Psoas muscle (tissue), 8 donors: ENCODE measurements around the gene PAXX. TPM values are rescaled to one million over a fixed set of nuclear protein-coding genes. Genes with fewer than 3 reads are reported as not detected.

Experiments
- ATAC-seq, 4 donors: fragments of 200-7000 bp; cut with Tn5 transposase; one replicate each; pipeline ENCODE4 v1.9.1; 2020; ENCODE audit warnings: moderate library complexity in 3 of 4, mild to moderate bottlenecking in 2 of 4
- DNase-seq, 2 donors: peaks; one replicate each; pipeline ENCODE4 v3.0.0-alpha.2; 2020
- H3K27ac ChIP-seq: fragments of 200-600 bp; one replicate; pipeline ENCODE4 v1.8.0; 2022
- H3K27me3 ChIP-seq, 3 donors: fragments of 200-600 bp in 1 of 3; one replicate each; pipeline versions ENCODE4 v1.6.1 to v1.8.0; 2013 to 2022; ENCODE audit warnings: low read length in 2 of 3, mild to moderate bottlenecking in 2 of 3, moderate library complexity in 1 of 3; ENCODE audit not compliant: insufficient read depth in 3 of 3
- H3K36me3 ChIP-seq, 2 donors: fragments of 200-600 bp in 1 of 2; one replicate each; pipeline versions ENCODE4 v1.6.1 to v1.8.0; 2013 to 2022; ENCODE audit warnings: low read depth in 1 of 2, mild to moderate bottlenecking in 1 of 2, moderate library complexity in 1 of 2; ENCODE audit not compliant: insufficient read depth in 1 of 2
- H3K4me1 ChIP-seq: fragments of 200-600 bp; one replicate; pipeline ENCODE4 v1.8.0; 2022
- H3K4me3 ChIP-seq: fragments of 200-600 bp; one replicate; pipeline ENCODE4 v1.8.0; 2022; ENCODE audit warnings: mild to moderate bottlenecking
- H3K9me3 ChIP-seq: fragments of 200-600 bp; one replicate; pipeline ENCODE4 v1.8.0; 2022
- WGBS, 3 donors: extraction: QIAGEN DNeasy Blood & Tissue Kit; methylation state at CpG; one replicate each; pipeline versions ENCODE4 v1.1.6 to v1.1.7; 2013; 5-methylcytosine and 5-hydroxymethylcytosine counted together
- intact Hi-C, 2 donors: fragments of 100-400 bp; cut with DNase I; formaldehyde crosslinking; loops; one replicate each; pipeline versions ENCODE4 v1.11.0 to v1.14.2; 2022
- long read RNA-seq, 2 donors: library from polyadenylated mRNA; unstranded; transcript quantifications; one replicate each; pipeline ENCODE4 v2.0.0, GENCODE V29; 2021
- polyA plus RNA-seq, 3 donors: library from polyadenylated mRNA; stranded (reverse); fragments of 200-250 nt; gene quantifications; one replicate each; pipeline ENCODE4 v1.2.3, GENCODE V29; 2013
- total RNA-seq, 4 donors: library from RNA; stranded (reverse); fragmentation: NEBNext Ultra II Directional in 2 of 4; extraction: Animal tissue kit (Norgen Biotek cat#: 25700) in 2 of 4; gene quantifications; one replicate each; pipeline versions ENCODE4 v1.2.1 to v1.2.4, GENCODE V29; 2021 to 2023
- TF ChIP-seq, protein P1 (sequence below): fragments of 200-600 bp; IDR thresholded peaks from one replicate; pipeline ENCODE4 v1.8.0; 2022; ENCODE audit warnings: antibody characterized with exemption
- donor health status: healthy with polysubstance abuse.
- donor health status: DM: no; HTN: no; CAD: no; lungs with moderate emphysema.
- donor health status: Bipolar disorder and iron deficiency.
- donor health status: healthy.
- donor health status: DM: yes; HTN: yes; CAD: no.
- donor health status: DM: no; HTN: no; CAD: no.
- donor health status: DM: no; HTN: no; CAD: no.
- donor health status: DM: yes; HTN: yes; CAD: no.

PAXX gene, protein sequence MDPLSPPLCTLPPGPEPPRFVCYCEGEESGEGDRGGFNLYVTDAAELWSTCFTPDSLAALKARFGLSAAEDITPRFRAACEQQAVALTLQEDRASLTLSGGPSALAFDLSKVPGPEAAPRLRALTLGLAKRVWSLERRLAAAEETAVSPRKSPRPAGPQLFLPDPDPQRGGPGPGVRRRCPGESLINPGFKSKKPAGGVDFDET
- total RNA-seq (10 to 100 TPM in 3 of 4 donors, 1 to 10 TPM in 1; 9.4 to 15.6 (median 12.4) TPM), polyA plus RNA-seq (10 to 100 TPM; 16.5 to 39.2 (median 25.2) TPM)
- long read RNA-seq, donor 1, transcript PAXX-208 (5 exons, 1,077 nt): major isoform, 7 of 22 reads
- long read RNA-seq, donor 1, partial matches to known transcripts: 9 of 22 reads
- long read RNA-seq, donor 1, other reads (novel, unspliced or antisense): 5 of 22 reads
- long read RNA-seq, donor 2, partial matches to known transcripts: 3 of 7 reads
- long read RNA-seq, donor 2, other reads (novel, unspliced or antisense): 2 of 7 reads

DNA sequence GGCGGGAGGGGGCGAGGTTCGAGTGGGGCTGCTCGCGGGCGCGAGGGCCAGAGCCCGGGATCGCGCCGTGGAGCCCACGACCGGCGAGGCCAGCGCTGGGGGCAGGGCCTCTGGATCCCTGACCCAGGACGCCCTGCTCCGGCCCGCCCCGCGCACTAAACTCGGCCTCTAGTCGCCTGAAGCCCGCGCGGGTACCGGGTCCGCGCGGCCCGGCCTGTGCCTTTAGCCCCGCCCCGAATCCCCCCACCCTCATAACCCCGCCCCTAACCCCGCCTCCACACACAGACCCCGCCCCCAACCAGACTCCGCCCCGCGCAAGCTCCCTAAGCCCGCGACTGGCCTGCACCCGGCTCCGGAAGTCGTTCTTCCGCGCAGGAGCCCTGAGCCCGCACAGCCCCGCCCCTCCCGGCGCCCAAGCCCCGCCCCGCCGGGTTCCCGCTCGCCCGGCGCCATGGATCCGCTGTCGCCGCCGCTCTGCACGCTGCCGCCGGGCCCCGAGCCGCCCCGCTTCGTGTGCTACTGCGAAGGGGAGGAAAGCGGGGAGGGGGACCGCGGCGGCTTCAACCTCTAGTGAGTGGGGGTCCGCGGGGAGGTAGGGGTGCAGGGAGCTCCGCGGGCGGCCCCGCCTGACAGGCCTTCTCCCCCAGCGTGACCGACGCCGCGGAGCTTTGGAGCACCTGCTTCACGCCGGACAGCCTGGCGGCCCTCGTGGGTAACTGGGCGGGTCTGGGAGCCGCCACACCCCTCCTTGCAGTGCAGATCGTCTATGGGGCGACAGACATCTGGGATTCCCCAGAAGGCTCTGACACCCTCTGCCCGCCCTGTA lies at the start of gene PAXX:
Gene PAXX (plus strand): TSS at position 430 of the 826 bp plus-strand sequence. CDS start 22 bp downstream, at position 452.
- ATAC-seq (peak; percentile 96 to 97 (median 97)), DNase-seq (peak; percentile 92 to 96)
- H3K4me3 ChIP-seq: peak within 1 kb of the TSS; percentile 89
- WGBS, 3 donors: 1 to 2% (median 1%) methylated on average over 46 to 92 of the region's 92 CpGs
- H3K36me3 ChIP-seq: peaks cover 0 to 11% of the 10 kb centered on the region in 2 donors
- TF ChIP-seq, protein P1, sequence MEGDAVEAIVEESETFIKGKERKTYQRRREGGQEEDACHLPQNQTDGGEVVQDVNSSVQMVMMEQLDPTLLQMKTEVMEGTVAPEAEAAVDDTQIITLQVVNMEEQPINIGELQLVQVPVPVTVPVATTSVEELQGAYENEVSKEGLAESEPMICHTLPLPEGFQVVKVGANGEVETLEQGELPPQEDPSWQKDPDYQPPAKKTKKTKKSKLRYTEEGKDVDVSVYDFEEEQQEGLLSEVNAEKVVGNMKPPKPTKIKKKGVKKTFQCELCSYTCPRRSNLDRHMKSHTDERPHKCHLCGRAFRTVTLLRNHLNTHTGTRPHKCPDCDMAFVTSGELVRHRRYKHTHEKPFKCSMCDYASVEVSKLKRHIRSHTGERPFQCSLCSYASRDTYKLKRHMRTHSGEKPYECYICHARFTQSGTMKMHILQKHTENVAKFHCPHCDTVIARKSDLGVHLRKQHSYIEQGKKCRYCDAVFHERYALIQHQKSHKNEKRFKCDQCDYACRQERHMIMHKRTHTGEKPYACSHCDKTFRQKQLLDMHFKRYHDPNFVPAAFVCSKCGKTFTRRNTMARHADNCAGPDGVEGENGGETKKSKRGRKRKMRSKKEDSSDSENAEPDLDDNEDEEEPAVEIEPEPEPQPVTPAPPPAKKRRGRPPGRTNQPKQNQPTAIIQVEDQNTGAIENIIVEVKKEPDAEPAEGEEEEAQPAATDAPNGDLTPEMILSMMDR: no peak
- peak within 1 kb of the TSS; percentile 81 for H3K27ac ChIP-seq
- H3K27me3 ChIP-seq: peaks cover 0 to 19% (median 17%) of the 10 kb centered on the region in 3 donors
- H3K4me1 ChIP-seq: peaks cover 10% of the 10 kb centered on the region
- no peaks in the 10 kb centered on the region for H3K9me3 ChIP-seq
- intact Hi-C loops: loop anchor here in 1 of 2 donors (5.0 kb wide), 1 partner anchor 45 kb away; the partner anchor contains the start of gene C8G

DNA sequence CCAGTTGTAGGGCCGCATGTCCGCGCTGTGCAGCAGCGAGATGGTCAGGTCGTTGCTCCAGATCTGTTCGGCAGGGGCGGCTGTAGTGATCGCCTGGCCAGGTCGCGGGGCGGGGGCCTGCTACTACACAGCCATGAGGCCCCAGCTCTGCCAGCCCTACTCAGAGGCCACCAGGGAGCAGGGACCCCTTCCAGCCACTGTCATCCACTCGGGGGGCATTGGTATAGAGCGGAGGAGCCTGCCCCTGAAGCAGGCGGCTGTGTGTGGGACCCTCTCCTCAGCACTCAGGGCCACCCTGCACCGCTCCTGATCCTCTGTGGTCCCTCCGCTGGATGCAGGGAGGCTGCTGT lies 49.4 kb upstream of the PAXX start:
- TF ChIP-seq, protein P1: no peak
- DNase-seq: no peak
- ATAC-seq: no peak
- H3K27ac ChIP-seq: peak overlapping the region; percentile 94
- H3K27me3 ChIP-seq: no peaks in the 10 kb centered on the region
- H3K36me3 ChIP-seq: peaks cover 22 to 36% of the 10 kb centered on the region in 2 donors
- intact Hi-C loops: loop anchor here in 1 of 2 donors (2.0 to 5.0 kb wide), 4 partner anchors 14 to 96 kb away; partner anchors contain the start of genes EDF1 and PHPT1
- 85 to 90% (median 90%) methylated on average over 14 to 16 of the region's 16 CpGs for WGBS, 3 donors
- no peaks in the 10 kb centered on the region for H3K9me3 ChIP-seq
- H3K4me3 ChIP-seq: peak overlapping the region; percentile 88
- peaks cover 36% of the 10 kb centered on the region for H3K4me1 ChIP-seq

DNA sequence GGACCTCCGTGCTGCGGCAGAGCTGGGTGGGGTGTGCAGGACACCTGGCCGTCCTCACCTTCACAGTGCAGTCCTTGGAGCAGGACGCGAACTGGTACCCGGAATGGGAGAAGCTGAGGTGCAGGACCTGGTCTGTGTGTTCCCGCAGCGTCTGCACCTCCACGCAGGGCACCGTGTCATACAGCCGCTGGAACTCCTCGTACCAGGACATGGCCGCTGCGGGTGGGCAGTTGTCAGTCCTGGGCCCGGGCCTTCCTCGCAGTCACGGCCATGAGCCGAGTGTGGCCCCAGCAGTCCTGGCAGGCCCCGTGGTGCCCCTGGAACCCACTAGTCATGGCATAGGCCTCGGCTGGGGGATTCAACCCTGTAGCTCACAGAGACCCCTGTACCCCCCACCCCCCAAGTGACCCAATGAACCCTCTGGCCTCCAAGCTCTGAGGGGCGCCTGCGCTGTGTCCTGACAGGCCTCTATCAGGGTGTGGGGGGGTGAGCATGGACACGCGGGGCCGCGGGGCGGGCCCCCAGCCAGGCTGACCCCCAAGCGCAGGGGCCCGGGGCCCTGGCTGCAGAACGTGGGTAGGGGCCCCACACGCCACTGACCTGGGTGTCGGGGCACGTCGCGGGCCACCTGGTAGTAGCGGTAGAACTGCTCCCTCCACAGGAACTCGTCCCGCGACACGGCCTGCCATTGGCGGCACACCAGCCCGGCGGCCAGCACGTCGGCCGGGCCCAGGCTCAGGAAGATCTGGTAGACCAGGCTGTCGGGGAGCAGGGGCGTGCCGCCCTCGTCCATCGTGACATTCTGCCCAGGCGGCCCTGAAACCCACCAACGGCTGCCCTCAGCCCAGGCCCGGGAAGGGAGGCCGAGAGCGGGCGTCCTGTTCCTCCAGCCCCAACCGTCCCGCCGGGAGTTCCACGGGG lies 48.7 kb upstream of the PAXX start:
- Histone ChIP-seq H3K27ac (peak overlapping the region; percentile 94), H3K9me3 (no peaks in the 10 kb centered on the region), H3K27me3 (no peaks in the 10 kb centered on the region), H3K36me3 (peaks cover 20 to 36% of the 10 kb centered on the region in 2 donors), H3K4me1 (peaks cover 43% of the 10 kb centered on the region), H3K4me3 (peak overlapping the region; percentile 88)
- DNase-seq (peak in 1 of 2 donors; percentile 74), ATAC-seq (no peak)
- intact Hi-C loops: loop anchor here in 1 of 2 donors (2.0 to 5.0 kb wide), 4 partner anchors 15 to 96 kb away; partner anchors contain the start of genes EDF1 and PHPT1
- WGBS, 3 donors: 14 to 18% (median 17%) methylated on average over 50 to 61 of the region's 61 CpGs
- TF ChIP-seq, protein P1: no peak

DNA sequence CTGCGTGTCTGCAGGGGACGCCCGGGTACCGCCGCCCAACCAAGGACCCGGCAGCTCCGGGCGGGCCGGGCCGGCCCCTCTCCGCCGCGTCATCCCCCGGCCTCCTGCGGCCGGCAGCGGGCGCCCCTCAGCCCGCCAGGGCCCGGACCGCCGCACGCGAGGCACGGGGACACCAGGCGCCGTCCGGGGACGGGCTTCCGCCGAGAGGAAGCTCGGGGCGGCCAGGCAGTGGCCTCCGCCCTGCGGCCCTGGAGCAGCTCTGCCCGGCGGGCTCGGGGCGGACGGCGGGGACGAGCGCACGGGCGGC lies 48.1 kb upstream of the PAXX start:
- H3K4me3 ChIP-seq: peak overlapping the region; percentile 88
- peaks cover 44% of the 10 kb centered on the region for H3K4me1 ChIP-seq
- peaks cover 20 to 36% of the 10 kb centered on the region in 2 donors for H3K36me3 ChIP-seq
- intact Hi-C loops: loop anchor here in 1 of 2 donors (5.0 kb wide), 3 partner anchors 42 to 97 kb away; partner anchors contain the start of genes EDF1 and PHPT1
- no peaks in the 10 kb centered on the region for H3K27me3 ChIP-seq
- 0% methylated on average over 20 to 45 of the region's 45 CpGs for WGBS, 3 donors
- TF ChIP-seq, protein P1: no peak
- ATAC-seq: peak; percentile 1 to 15 (median 11)
- no peak for DNase-seq
- H3K27ac ChIP-seq: peak overlapping the region; percentile 94
- H3K9me3 ChIP-seq: no peaks in the 10 kb centered on the region
